Spleen (tissue), 11 donors: ENCODE results near the gene GSK3B. TPM values are rescaled to one million over a fixed set of nuclear protein-coding genes. Genes with fewer than 3 reads are reported as not detected.

Experiments used
- DNase-seq: peaks from one replicate; pipeline ENCODE4 v3.0.0-alpha.2; 2020
- H3K27ac ChIP-seq, 8 donors: fragments of 200-600 bp; sonication (generic) in 7 of 8; 1 replicate in 4 of 8; 2 replicates in 4 of 8; pipeline versions ENCODE4 v1.5.0 to v1.8.0; 2016 to 2021; ENCODE audit warnings: inconsistent platforms in 4 of 8, mild to moderate bottlenecking in 4 of 8, moderate library complexity in 1 of 8
- H3K27me3 ChIP-seq, 7 donors: fragments of 200-600 bp; sonication (generic) in 6 of 7; replicated peaks in 1 of 7; 1 replicate in 4 of 7; 2 replicates in 3 of 7; pipeline versions ENCODE4 v1.5.0 to v1.8.0; 2016 to 2021; ENCODE audit warnings: inconsistent platforms in 3 of 7, mild to moderate bottlenecking in 1 of 7
- H3K36me3 ChIP-seq, 6 donors: fragments of 200-600 bp; sonication (generic) in 5 of 6; 1 replicate in 4 of 6; 2 replicates in 2 of 6; pipeline versions ENCODE4 v1.5.0 to v1.8.0; 2016 to 2021; ENCODE audit warnings: inconsistent platforms in 2 of 6
- H3K4me1 ChIP-seq, 6 donors: fragments of 200-600 bp; sonication (generic) in 5 of 6; 1 replicate in 3 of 6; 2 replicates in 3 of 6; pipeline versions ENCODE4 v1.5.0 to v1.8.0; 2016 to 2021; ENCODE audit warnings: inconsistent platforms in 3 of 6
- H3K4me3 ChIP-seq, 8 donors: fragments of 200-600 bp; sonication (generic) in 7 of 8; 1 replicate in 4 of 8; 2 replicates in 4 of 8; pipeline versions ENCODE4 v1.5.0 to v1.8.0; 2016 to 2021; ENCODE audit warnings: inconsistent platforms in 4 of 8, mild to moderate bottlenecking in 4 of 8, moderate library complexity in 2 of 8
- H3K9me3 ChIP-seq, 8 donors: fragments of 200-600 bp; sonication (generic) in 7 of 8; 1 replicate in 4 of 8; 2 replicates in 4 of 8; pipeline versions ENCODE4 v1.5.0 to v1.8.0; 2016 to 2021; ENCODE audit warnings: inconsistent platforms in 4 of 8
- CTCF ChIP-seq, 11 experiments: fragments of 200-600 bp in 7 of 11; fragments of 450-650 bp in 4 of 11; sonication (generic) in 4 of 11; IDR thresholded peaks in 8 of 11; conservative IDR thresholded peaks in 3 of 11; 1 replicate in 7 of 11; 2 replicates in 4 of 11; pipeline versions ENCODE4 v1.4.0 to v1.8.0; 2016 to 2021; ENCODE audit warnings: antibody characterized with exemption in 11 of 11, inconsistent platforms in 4 of 11, mild to moderate bottlenecking in 1 of 11
- POLR2A ChIP-seq, 3 donors: fragments of 450-650 bp; IDR thresholded peaks; one replicate each; pipeline ENCODE4 v1.5.1; 2017; ENCODE audit warnings: antibody characterized with exemption in 3 of 3, mild to moderate bottlenecking in 1 of 3
- POLR2AphosphoS5 ChIP-seq, 3 donors: sonication (generic); formaldehyde crosslinking; IDR thresholded peaks; one replicate each; pipeline ENCODE4 v1.5.1; 2017; ENCODE audit warnings: antibody characterized with exemption in 3 of 3
- WGBS, 5 donors: extraction: QIAGEN DNeasy Blood & Tissue Kit in 3 of 5; methylation state at CpG; one replicate each; pipeline versions ENCODE4 v1.1.5 to v1.1.7; 2013 to 2018; 5-methylcytosine and 5-hydroxymethylcytosine counted together
- intact Hi-C: fragments of 100-400 bp; cut with DNase I; formaldehyde crosslinking; loops from one replicate; pipeline ENCODE4 v1.15.0; 2023; ENCODE audit warnings: low total_unique reads
- polyA plus RNA-seq, 3 donors: library from polyadenylated mRNA; stranded (reverse); fragments of 200-250 nt; gene quantifications; one replicate each; pipeline ENCODE4 v1.2.1, GENCODE V29; 2013
- total RNA-seq, 7 donors: library from RNA; depleted of rRNA in 3 of 7; stranded (reverse); fragments of >200 nt in 3 of 7; fragmentation: NEBNext Ultra II Directional in 4 of 7; extraction: Animal tissue kit (Norgen Biotek cat#: 25700) in 4 of 7; gene quantifications; one replicate each; pipeline versions ENCODE4 v1.1.0 to v1.2.1, GENCODE V29; 2016 to 2021
- donor health status: healthy with polysubstance abuse.
- donor health status: DM: no; HTN: no; CAD: no; lungs with moderate emphysema.
- donor health status: DM: no; HTN: no; CAD: no.
- donor health status: Bipolar disorder and iron deficiency.
- donor health status: healthy.
- donor health status: DM: no; HTN: no; CAD: no.
- donor health status: DM: yes; HTN: yes; CAD: no.

The GSK3B gene
- total and polyA plus RNA-seq, 10 donors: 4.7 to 62.2 (median 53.1) TPM

DNA sequence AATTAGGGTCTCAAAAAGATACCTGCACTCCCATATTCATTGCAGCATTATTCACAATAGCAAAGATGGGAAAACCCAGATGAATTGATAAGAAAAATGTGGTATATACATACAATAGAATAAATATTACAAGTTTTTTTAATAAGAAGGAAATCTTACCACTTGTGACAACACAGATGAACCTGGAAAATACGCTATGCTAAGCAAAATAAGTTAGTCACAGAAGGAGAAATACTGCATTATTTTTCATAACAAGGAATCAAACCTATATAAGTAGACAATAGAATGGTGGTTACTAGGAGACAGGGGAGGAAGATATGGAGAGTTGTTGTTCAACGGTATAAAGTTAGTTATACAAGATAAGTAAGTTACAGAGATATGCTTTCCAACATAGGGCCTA, 130.0 kb downstream of the GSK3B start:
- H3K27ac ChIP-seq: no peak overlapping the region
- no peak for DNase-seq
- no peaks in the 10 kb centered on the region for H3K27me3 ChIP-seq
- peaks cover 0 to 12% (median 4%) of the 10 kb centered on the region in 6 donors for H3K4me1 ChIP-seq
- TF ChIP-seq POLR2AphosphoS5 (IDR thresholded peaks at IDR 0.05): no peak
- no peak for TF ChIP-seq CTCF (IDR thresholded peaks at IDR 0.05 in 8 of 11, conservative IDR thresholded peaks at IDR 0.05 in 3 of 11)
- no peak for TF ChIP-seq POLR2A (IDR thresholded peaks at IDR 0.05)
- intact Hi-C loops: no loop called here
- WGBS, 5 donors: 84 to 97% (median 95%) methylated on average over 2 of the region's 2 CpGs
- peaks cover 0 to 12% (median 5%) of the 10 kb centered on the region in 8 donors for H3K9me3 ChIP-seq
- H3K36me3 ChIP-seq: peaks cover 0 to 5% (median 0%) of the 10 kb centered on the region in 6 donors
- no peak overlapping the region for H3K4me3 ChIP-seq

- intact Hi-C loops: no loop called here
- Histone ChIP-seq H3K4me1 (peaks cover 0 to 11% (median 0%) of the 10 kb centered on the region in 6 donors), H3K4me3 (no peak overlapping the region), H3K27ac (no peak overlapping the region), H3K27me3 (no peaks in the 10 kb centered on the region), H3K9me3 (no peaks in the 10 kb centered on the region), H3K36me3 (peaks cover 0 to 5% (median 0%) of the 10 kb centered on the region in 6 donors)
- TF ChIP-seq POLR2A (IDR thresholded peaks at IDR 0.05) (no peak), CTCF (IDR thresholded peaks at IDR 0.05 in 8 of 11, conservative IDR thresholded peaks at IDR 0.05 in 3 of 11) (no peak), POLR2AphosphoS5 (IDR thresholded peaks at IDR 0.05) (no peak)
- WGBS, 5 donors: 93 to 96% (median 95%) methylated on average over 6 of the region's 6 CpGs
- DNase-seq: no peak
Observed at GRCh38 chr3:119955972-119956371, 138.3 kb downstream of the GSK3B start.

- peaks cover 0 to 4% (median 0%) of the 10 kb centered on the region in 6 donors for H3K36me3 ChIP-seq
- WGBS, 5 donors: 93 to 98% (median 98%) methylated on average over 3 of the region's 3 CpGs
- no peak for TF ChIP-seq POLR2AphosphoS5 (IDR thresholded peaks at IDR 0.05)
- no peak for TF ChIP-seq CTCF (IDR thresholded peaks at IDR 0.05 in 8 of 11, conservative IDR thresholded peaks at IDR 0.05 in 3 of 11)
- H3K9me3 ChIP-seq: no peaks in the 10 kb centered on the region
- no peak overlapping the region for H3K27ac ChIP-seq
- DNase-seq: no peak
- H3K4me1 ChIP-seq: peaks cover 0 to 28% (median 3%) of the 10 kb centered on the region in 6 donors
- H3K4me3 ChIP-seq: no peak overlapping the region
- intact Hi-C loops: no loop called here
- no peaks in the 10 kb centered on the region for H3K27me3 ChIP-seq
Observed at GRCh38 chr3:119950666-119951325, 143.5 kb downstream of the GSK3B start.

DNA sequence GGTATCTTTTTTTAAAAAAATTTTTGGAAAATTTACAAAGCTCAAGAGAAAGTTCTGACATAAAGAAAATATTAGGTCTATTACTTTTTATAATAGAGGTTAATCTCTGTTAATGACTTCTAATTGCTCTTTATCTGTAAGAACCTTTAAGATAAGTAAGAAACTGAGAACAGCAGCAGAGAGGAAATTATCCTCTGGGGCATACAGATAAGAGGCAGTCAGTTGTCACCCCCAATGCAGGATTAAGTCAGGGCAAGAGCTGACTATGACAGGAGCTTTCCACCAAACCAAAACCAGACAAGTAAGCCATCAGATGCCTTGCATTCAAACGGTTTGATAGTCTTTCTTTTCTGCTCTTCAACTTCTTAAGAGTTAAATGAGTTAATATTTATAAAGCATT, 149.0 kb downstream of the GSK3B start:
- no peak for DNase-seq
- H3K36me3 ChIP-seq: peaks cover 0 to 13% (median 0%) of the 10 kb centered on the region in 6 donors
- WGBS, 5 donors: 38 to 58% (median 57%) methylated on average over 1 of the region's 1 CpG
- H3K4me3 ChIP-seq: no peak overlapping the region
- intact Hi-C loops: no loop called here
- TF ChIP-seq CTCF (IDR thresholded peaks at IDR 0.05 in 8 of 11, conservative IDR thresholded peaks at IDR 0.05 in 3 of 11): no peak
- TF ChIP-seq POLR2A (IDR thresholded peaks at IDR 0.05): no peak
- H3K27me3 ChIP-seq: no peaks in the 10 kb centered on the region
- no peak overlapping the region for H3K27ac ChIP-seq
- H3K9me3 ChIP-seq: no peaks in the 10 kb centered on the region
- H3K4me1 ChIP-seq: peaks cover 0 to 20% (median 5%) of the 10 kb centered on the region in 6 donors
